Type B pancreatic cell (in vitro differentiated cells): Measurements from ENCODE around the gene PITPNC1. TPM values are rescaled to one million over a fixed set of nuclear protein-coding genes. Genes with fewer than 3 reads are reported as not detected.

ENCODE experiments used
- DNase-seq: peaks from one replicate; pipeline ENCODE4 v3.0.0; 2021; ENCODE audit warnings: mixed read lengths; ENCODE audit not compliant: unreplicated experiment; ENCODE audit errors: extremely low spot score
- H3K27ac Mint-ChIP-seq: 2 replicates; pipeline ENCODE4 v1.8.0; 2021; ENCODE audit warnings: mild to moderate bottlenecking, mixed read lengths
- H3K27me3 Mint-ChIP-seq: 2 replicates; pipeline ENCODE4 v1.8.0; 2021; ENCODE audit warnings: mixed read lengths
- H3K36me3 Mint-ChIP-seq: 2 replicates; pipeline ENCODE4 v1.8.0; 2021; ENCODE audit warnings: mixed read lengths
- H3K4me1 Mint-ChIP-seq: one replicate; pipeline ENCODE4 v1.8.0; 2021; ENCODE audit warnings: mixed read lengths; ENCODE audit not compliant: unreplicated experiment
- H3K4me3 Mint-ChIP-seq: 2 replicates; pipeline ENCODE4 v1.8.0; 2021; ENCODE audit warnings: mild to moderate bottlenecking, mixed read lengths
- H3K9me3 Mint-ChIP-seq: 2 replicates; pipeline ENCODE4 v1.8.0; 2021; ENCODE audit warnings: mixed read lengths
- CTCF ChIP-seq: fragments of 200-600 bp; sonication (generic); conservative IDR thresholded peaks from 2 replicates; pipeline ENCODE4 v1.5.0; 2021; ENCODE audit warnings: antibody characterized with exemption, mild to moderate bottlenecking
- total RNA-seq: library from RNA; stranded (reverse); gene quantifications from 2 replicates; pipeline ENCODE4 v1.2.1, GENCODE V29; 2021; ENCODE audit warnings: low replicate concordance

Gene PITPNC1
- total RNA-seq, 1 donor from 2014 or later = 18.7 TPM

GRCh38 chr17:67343237-67343636, 33.8 kb upstream of the PITPNC1 start:
- H3K9me3 Mint-ChIP-seq = no peaks in the 10 kb centered on the region
- no peak for DNase-seq
- no peaks in the 10 kb centered on the region for H3K4me1 Mint-ChIP-seq
- no peak overlapping the region for H3K27ac Mint-ChIP-seq
- no peak overlapping the region for H3K4me3 Mint-ChIP-seq
- no peaks in the 10 kb centered on the region for H3K27me3 Mint-ChIP-seq
- no peak for TF ChIP-seq CTCF
- peaks cover 45% of the 10 kb centered on the region for H3K36me3 Mint-ChIP-seq

GRCh38 chr17:67347826-67348225, 29.3 kb upstream of the PITPNC1 start:
- Mint-ChIP-seq H3K27ac (no peak overlapping the region), H3K36me3 (peaks cover 33% of the 10 kb centered on the region), H3K27me3 (no peaks in the 10 kb centered on the region), H3K9me3 (no peaks in the 10 kb centered on the region), H3K4me3 (no peak overlapping the region), H3K4me1 (no peaks in the 10 kb centered on the region)
- no peak for DNase-seq
- no peak for TF ChIP-seq CTCF

- Mint-ChIP-seq H3K9me3 (no peaks in the 10 kb centered on the region), H3K4me1 (no peaks in the 10 kb centered on the region), H3K27me3 (no peaks in the 10 kb centered on the region), H3K27ac (no peak overlapping the region), H3K4me3 (no peak overlapping the region), H3K36me3 (peaks cover 36% of the 10 kb centered on the region)
- DNase-seq = no peak
- TF ChIP-seq CTCF = no peak
Observed at GRCh38 chr17:67349420-67349819, 27.7 kb upstream of the PITPNC1 start.

GRCh38 chr17:67353161-67353560, 23.9 kb upstream of the PITPNC1 start:
- no peak for DNase-seq
- Mint-ChIP-seq H3K27me3 (no peaks in the 10 kb centered on the region), H3K27ac (no peak overlapping the region), H3K36me3 (peaks cover 34% of the 10 kb centered on the region), H3K4me1 (no peaks in the 10 kb centered on the region), H3K9me3 (no peaks in the 10 kb centered on the region), H3K4me3 (no peak overlapping the region)
- no peak for TF ChIP-seq CTCF

- no peak for DNase-seq
- no peak for TF ChIP-seq CTCF
- no peaks in the 10 kb centered on the region for H3K27me3 Mint-ChIP-seq
- H3K36me3 Mint-ChIP-seq = peaks cover 34% of the 10 kb centered on the region
- H3K4me1 Mint-ChIP-seq = no peaks in the 10 kb centered on the region
- no peak overlapping the region for H3K27ac Mint-ChIP-seq
- no peak overlapping the region for H3K4me3 Mint-ChIP-seq
- no peaks in the 10 kb centered on the region for H3K9me3 Mint-ChIP-seq
Observed at GRCh38 chr17:67353929-67354574, 23.0 kb upstream of the PITPNC1 start.

- no peak overlapping the region for H3K27ac Mint-ChIP-seq
- H3K36me3 Mint-ChIP-seq = peaks cover 34% of the 10 kb centered on the region
- H3K9me3 Mint-ChIP-seq = no peaks in the 10 kb centered on the region
- H3K27me3 Mint-ChIP-seq = no peaks in the 10 kb centered on the region
- no peak for TF ChIP-seq CTCF
- H3K4me3 Mint-ChIP-seq = no peak overlapping the region
- DNase-seq = no peak
- H3K4me1 Mint-ChIP-seq = peaks cover 5% of the 10 kb centered on the region
Observed at GRCh38 chr17:67358612-67359011, 18.5 kb upstream of the PITPNC1 start.
